ENCODE measurements around the gene CCL2.

Gene CCL2

GRCh38 chr17:34300652-34301370 is 45.7 kb downstream of the CCL2 start:
- no peak for TF ChIP-seq POLR2AphosphoS5 (IDR thresholded peaks at IDR 0.05; ENCODE audit: low read depth)
- TF ChIP-seq CTCF (IDR thresholded peaks at IDR 0.05; ENCODE audit: insufficient read depth, low read length) = no peak
- no peak for TF ChIP-seq GABPA (IDR thresholded peaks at IDR 0.05; ENCODE audit: low read depth)
- no peak for TF ChIP-seq REST (IDR thresholded peaks at IDR 0.05; ENCODE audit: insufficient replicate concordance, low read depth)
- TF ChIP-seq SPI1 (IDR thresholded peaks at IDR 0.05; ENCODE audit: borderline replicate concordance, low read depth) = no peak
- no peak for DNase-seq (ENCODE audit: low read depth in 1 of 2, low spot score in 1 of 2)
- Histone ChIP-seq H3K27ac (replicated peaks) (no peak overlapping the region), H3K27me3 (ENCODE audit: insufficient read depth, poor library complexity, severe bottlenecking) (no peaks in the 10 kb centered on the region), H3K4me3 (replicated peaks; ENCODE audit: insufficient read depth, low read length) (no peak overlapping the region)

GRCh38 chr17:34301986-34302385 is 46.9 kb downstream of the CCL2 start:
- DNase-seq (ENCODE audit: low read depth in 1 of 2, low spot score in 1 of 2) = no peak
- no peaks in the 10 kb centered on the region for H3K27me3 ChIP-seq (ENCODE audit: insufficient read depth, poor library complexity, severe bottlenecking)
- TF ChIP-seq SPI1 (IDR thresholded peaks at IDR 0.05; ENCODE audit: borderline replicate concordance, low read depth) (no peak), REST (IDR thresholded peaks at IDR 0.05; ENCODE audit: insufficient replicate concordance, low read depth) (no peak), POLR2AphosphoS5 (IDR thresholded peaks at IDR 0.05; ENCODE audit: low read depth) (no peak), GABPA (IDR thresholded peaks at IDR 0.05; ENCODE audit: low read depth) (no peak)
- H3K27ac ChIP-seq (replicated peaks) = no peak overlapping the region
- no peak overlapping the region for H3K4me3 ChIP-seq (replicated peaks; ENCODE audit: insufficient read depth, low read length)

GRCh38 chr17:34302636-34303035 is 47.6 kb downstream of the CCL2 start:
- no peak overlapping the region for H3K4me3 ChIP-seq (replicated peaks; ENCODE audit: insufficient read depth, low read length)
- TF ChIP-seq SPI1 (IDR thresholded peaks at IDR 0.05; ENCODE audit: borderline replicate concordance, low read depth) (peak; percentile 88), POLR2AphosphoS5 (IDR thresholded peaks at IDR 0.05; ENCODE audit: low read depth) (no peak), CTCF (IDR thresholded peaks at IDR 0.05; ENCODE audit: insufficient read depth, low read length) (no peak)
- H3K27ac ChIP-seq (replicated peaks) = no peak overlapping the region
- DNase-seq (ENCODE audit: low read depth in 1 of 2, low spot score in 1 of 2) = no peak
- no peaks in the 10 kb centered on the region for H3K27me3 ChIP-seq (ENCODE audit: insufficient read depth, poor library complexity, severe bottlenecking)

- TF ChIP-seq CTCF (IDR thresholded peaks at IDR 0.05; ENCODE audit: insufficient read depth, low read length) = no peak
- TF ChIP-seq REST (IDR thresholded peaks at IDR 0.05; ENCODE audit: insufficient replicate concordance, low read depth) = no peak
- no peak for TF ChIP-seq SPI1 (IDR thresholded peaks at IDR 0.05; ENCODE audit: borderline replicate concordance, low read depth)
- TF ChIP-seq POLR2AphosphoS5 (IDR thresholded peaks at IDR 0.05; ENCODE audit: low read depth) = no peak
- no peak for TF ChIP-seq GABPA (IDR thresholded peaks at IDR 0.05; ENCODE audit: low read depth)
Measured at GRCh38 chr17:34303606-34304005, 48.5 kb downstream of the CCL2 start.

More at GRCh38 chr17:34303606-34304005, 48.5 kb downstream of the CCL2 start:
- DNase-seq (ENCODE audit: low read depth in 1 of 2, low spot score in 1 of 2) = no peak
- no peaks in the 10 kb centered on the region for H3K27me3 ChIP-seq (ENCODE audit: insufficient read depth, poor library complexity, severe bottlenecking)
- H3K4me3 ChIP-seq (replicated peaks; ENCODE audit: insufficient read depth, low read length) = no peak overlapping the region
- H3K27ac ChIP-seq (replicated peaks) = no peak overlapping the region
